Activated gamma-delta T cell (primary cell): Measurements from ENCODE around the gene GPATCH4.
"Not testable (repeated sequence)": the region's sequence is repeated elsewhere in the genome, so short reads cannot be mapped to it uniquely, and the experiment has no call there.

Experiments used
- DNase-seq: peaks from one replicate; lab custom pipeline; 2025; lab: John Stamatoyannopoulos, UW

Gene GPATCH4

GRCh38 chr1:156598125-156598524 lies 3.2 kb downstream of the GPATCH4 start:
- no peak for DNase-seq

- no peak for DNase-seq
Observed at GRCh38 chr1:156596426-156596825, 4.9 kb downstream of the GPATCH4 start.

GRCh38 chr1:156595016-156595415 lies 6.3 kb downstream of the GPATCH4 start:
- no peak for DNase-seq

- no peak for DNase-seq
Observed at GRCh38 chr1:156594190-156594589, 7.1 kb downstream of the GPATCH4 start.

- DNase-seq, result no peak
Observed at GRCh38 chr1:156593661-156593989, 7.7 kb downstream of the GPATCH4 start.

GRCh38 chr1:156592910-156593660 lies 8.2 kb downstream of the GPATCH4 start:
- DNase-seq, result no peak

GRCh38 chr1:156592158-156592909 lies 8.9 kb downstream of the GPATCH4 start:
- no peak for DNase-seq

GRCh38 chr1:156591432-156592157 lies 9.7 kb downstream of the GPATCH4 start, which contains the start of gene NAXE:
Gene NAXE (plus strand): TSS chr1:156591776. CDS start chr1:156591805, 29 bp downstream.
- peak; percentile 56 for DNase-seq

GRCh38 chr1:156591181-156591431 lies 10.2 kb downstream of the GPATCH4 start:
- no peak for DNase-seq

- no peak for DNase-seq
Observed at GRCh38 chr1:156590326-156591180, 10.7 kb downstream of the GPATCH4 start.

- no peak for DNase-seq
Observed at GRCh38 chr1:156589546-156589945, 11.7 kb downstream of the GPATCH4 start.

- not testable (repeated sequence) for DNase-seq
Observed at GRCh38 chr1:156587927-156588326, 13.4 kb downstream of the GPATCH4 start.

GRCh38 chr1:156586892-156587477 lies 14.3 kb downstream of the GPATCH4 start:
- no peak for DNase-seq

GRCh38 chr1:156586323-156586722 lies 15.0 kb downstream of the GPATCH4 start:
- no peak for DNase-seq

GRCh38 chr1:156584813-156585212 lies 16.5 kb downstream of the GPATCH4 start:
- DNase-seq, result no peak

GRCh38 chr1:156583821-156584622 lies 17.3 kb downstream of the GPATCH4 start:
- no peak for DNase-seq

GRCh38 chr1:156582388-156583017 lies 18.8 kb downstream of the GPATCH4 start:
- DNase-seq, result no peak

GRCh38 chr1:156581661-156582387 lies 19.5 kb downstream of the GPATCH4 start:
- DNase-seq, result no peak

GRCh38 chr1:156579472-156579871 lies 21.8 kb downstream of the GPATCH4 start, which contains the start of gene TTC24:
Gene TTC24 (plus strand): TSS chr1:156579723. CDS start chr1:156581365, 1,642 bp downstream.
- no peak for DNase-seq
